DND-41 (cell line): ENCODE data around the gene ZFYVE1.

ENCODE experiments used
- ATAC-seq: fragments of 200-7000 bp; cut with Tn5 transposase; 3 replicates; pipeline ENCODE4 v1.9.1; 2021; ENCODE audit warnings: low read depth; ENCODE audit not compliant: insufficient read depth
- DNase-seq: peaks from one replicate; pipeline ENCODE4 v3.0.0-alpha.2; 2020
- H2AFZ ChIP-seq: 2 replicates; pipeline ENCODE4 v1.6.0; 2012; ENCODE audit warnings: low read depth, low read length
- H3K27ac ChIP-seq: 2 replicates; pipeline ENCODE4 v1.5.1; 2012; ENCODE audit warnings: low read length, inconsistent platforms
- H3K27me3 ChIP-seq: fragments of 200-600 bp; sonication (generic); 2 replicates; pipeline ENCODE4 v1.6.0; 2012; ENCODE audit warnings: low read length, mild to moderate bottlenecking, inconsistent platforms; ENCODE audit not compliant: insufficient read depth, poor library complexity
- H3K36me3 ChIP-seq: 2 replicates; pipeline ENCODE4 v1.5.1; 2012; ENCODE audit warnings: low read length, inconsistent platforms; ENCODE audit not compliant: insufficient read depth
- H3K4me1 ChIP-seq: 2 replicates; pipeline ENCODE4 v1.5.1; 2012; ENCODE audit warnings: mild to moderate bottlenecking, low read length; ENCODE audit not compliant: insufficient read depth
- H3K4me2 ChIP-seq: 2 replicates; pipeline ENCODE4 v1.6.0; 2012; ENCODE audit warnings: mild to moderate bottlenecking, moderate library complexity, low read length, inconsistent platforms; ENCODE audit not compliant: insufficient read depth
- H3K4me3 ChIP-seq, 2 experiments: fragments of 200-600 bp in 1 of 2; shearing (Covaris generic) in 1 of 2; 2 replicates each; pipeline ENCODE4 v1.5.1; 2012 to 2016; ENCODE audit warnings: inconsistent platforms in 2 of 2, low read length in 2 of 2, mild to moderate bottlenecking in 2 of 2, low read depth in 1 of 2, moderate library complexity in 1 of 2
- H3K79me2 ChIP-seq: 2 replicates; pipeline ENCODE4 v1.6.0; 2012; ENCODE audit warnings: low read length, inconsistent platforms; ENCODE audit not compliant: insufficient read depth
- H3K9ac ChIP-seq: 2 replicates; pipeline ENCODE4 v1.6.0; 2012; ENCODE audit warnings: low read depth, mild to moderate bottlenecking, inconsistent platforms, low read length, moderate library complexity
- H3K9me3 ChIP-seq: 2 replicates; pipeline ENCODE4 v1.5.1; 2012; ENCODE audit warnings: low read length, moderate library complexity, mild to moderate bottlenecking, inconsistent platforms; ENCODE audit not compliant: insufficient read depth, severe bottlenecking
- H4K20me1 ChIP-seq: 2 replicates; pipeline ENCODE4 v1.6.0; 2012; ENCODE audit warnings: low read length; ENCODE audit not compliant: insufficient read depth
- CTCF ChIP-seq: IDR thresholded peaks from 2 replicates; pipeline ENCODE4 v1.5.1; 2012; ENCODE audit warnings: borderline replicate concordance, low read length, moderate library complexity, mild to moderate bottlenecking; ENCODE audit not compliant: poor library complexity, severe bottlenecking; ENCODE audit errors: extremely low read depth
- EZH2 ChIP-seq: IDR thresholded peaks from 3 replicates; pipeline ENCODE4 v1.6.1; 2012; ENCODE audit warnings: borderline replicate concordance, low read depth, mild to moderate bottlenecking, moderate library complexity, low read length, inconsistent platforms; ENCODE audit not compliant: severe bottlenecking

Gene ZFYVE1

GRCh38 chr14:72980863-72981262 is 46.0 kb downstream of the ZFYVE1 start:
- ATAC-seq (no peak), DNase-seq (no peak)
- H3K4me1 ChIP-seq = no peaks in the 10 kb centered on the region
- H2AFZ ChIP-seq = no peak overlapping the region
- H4K20me1 ChIP-seq = no peaks in the 10 kb centered on the region
- TF ChIP-seq EZH2 (no peak), CTCF (no peak)
- no peak overlapping the region for H3K27ac ChIP-seq
- H3K9me3 ChIP-seq = no peaks in the 10 kb centered on the region
- no peaks in the 10 kb centered on the region for H3K79me2 ChIP-seq
- H3K4me2 ChIP-seq = no peak overlapping the region
- no peak overlapping the region for H3K9ac ChIP-seq
- H3K36me3 ChIP-seq = peaks cover 67% of the 10 kb centered on the region
- no peak overlapping the region for H3K4me3 ChIP-seq
- no peaks in the 10 kb centered on the region for H3K27me3 ChIP-seq

- no peak overlapping the region for H3K9ac ChIP-seq
- DNase-seq (no peak), ATAC-seq (no peak)
- H3K27me3 ChIP-seq = no peaks in the 10 kb centered on the region
- no peak overlapping the region for H3K4me2 ChIP-seq
- no peaks in the 10 kb centered on the region for H3K79me2 ChIP-seq
- H3K27ac ChIP-seq = no peak overlapping the region
- no peaks in the 10 kb centered on the region for H3K9me3 ChIP-seq
- H2AFZ ChIP-seq = no peak overlapping the region
- TF ChIP-seq EZH2 (no peak), CTCF (no peak)
- peaks cover 75% of the 10 kb centered on the region for H3K36me3 ChIP-seq
- H4K20me1 ChIP-seq = no peaks in the 10 kb centered on the region
- H3K4me1 ChIP-seq = no peaks in the 10 kb centered on the region
- no peak overlapping the region for H3K4me3 ChIP-seq
These were observed 48.0 kb downstream of the ZFYVE1 start for GRCh38 chr14:72978856-72979255.

GRCh38 chr14:72975770-72976169 is 51.1 kb downstream of the ZFYVE1 start:
- Histone ChIP-seq H3K36me3 (peaks cover 81% of the 10 kb centered on the region), H3K4me2 (no peak overlapping the region), H3K27ac (no peak overlapping the region), H3K79me2 (no peaks in the 10 kb centered on the region), H2AFZ (no peak overlapping the region), H3K9ac (no peak overlapping the region), H3K4me3 (no peak overlapping the region), H3K9me3 (no peaks in the 10 kb centered on the region), H3K4me1 (no peaks in the 10 kb centered on the region), H4K20me1 (no peaks in the 10 kb centered on the region), H3K27me3 (no peaks in the 10 kb centered on the region)
- DNase-seq = no peak
- ATAC-seq = no peak
- TF ChIP-seq EZH2 (no peak), CTCF (peak; percentile 32)

GRCh38 chr14:72974661-72975060 is 52.2 kb downstream of the ZFYVE1 start:
- no peaks in the 10 kb centered on the region for H3K27me3 ChIP-seq
- no peaks in the 10 kb centered on the region for H3K4me1 ChIP-seq
- no peak overlapping the region for H3K4me2 ChIP-seq
- H3K9ac ChIP-seq = no peak overlapping the region
- no peaks in the 10 kb centered on the region for H3K79me2 ChIP-seq
- H3K9me3 ChIP-seq = no peaks in the 10 kb centered on the region
- no peak overlapping the region for H2AFZ ChIP-seq
- DNase-seq (no peak), ATAC-seq (no peak)
- H3K36me3 ChIP-seq = peaks cover 83% of the 10 kb centered on the region
- no peak overlapping the region for H3K27ac ChIP-seq
- TF ChIP-seq EZH2 = no peak
- no peak for TF ChIP-seq CTCF
- H3K4me3 ChIP-seq = no peak overlapping the region
- no peaks in the 10 kb centered on the region for H4K20me1 ChIP-seq
